HG03442 (cell line): ENCODE measurements around the gene ZNF575.

Experiments used
- ATAC-seq: cut with Tn5 transposase; IDR thresholded peaks from one replicate; pipeline ENCODE4 v1.9.1; 2021; ENCODE audit warnings: mild to moderate bottlenecking, moderate library complexity; ENCODE audit not compliant: unreplicated experiment

ZNF575 gene

GRCh38 chr19:43532962-43533545 is at the start of gene ZNF575:
Gene ZNF575 (plus strand): TSS chr19:43533188. CDS start chr19:43534423, 1,235 bp downstream.
- peak; percentile 58 for ATAC-seq

GRCh38 chr19:43483281-43483680 is 49.7 kb upstream of the ZNF575 start:
- no peak for ATAC-seq

GRCh38 chr19:43485951-43486350 is 47.0 kb upstream of the ZNF575 start:
- ATAC-seq, result no peak

GRCh38 chr19:43486412-43486811 is 46.6 kb upstream of the ZNF575 start:
- ATAC-seq, result no peak

GRCh38 chr19:43488179-43488578 is 44.8 kb upstream of the ZNF575 start:
- no peak for ATAC-seq

GRCh38 chr19:43489310-43489709 is 43.7 kb upstream of the ZNF575 start:
- ATAC-seq, result peak; percentile 47

GRCh38 chr19:43489979-43490599 is 42.9 kb upstream of the ZNF575 start:
- ATAC-seq, result no peak

- ATAC-seq, result no peak
These were observed 42.2 kb upstream of the ZNF575 start for GRCh38 chr19:43490759-43491158.

GRCh38 chr19:43495082-43495481 is 37.9 kb upstream of the ZNF575 start:
- no peak for ATAC-seq

- no peak for ATAC-seq
These were observed 36.0 kb upstream of the ZNF575 start for GRCh38 chr19:43496960-43497359.

GRCh38 chr19:43498233-43498842 is 34.6 kb upstream of the ZNF575 start:
- no peak for ATAC-seq

GRCh38 chr19:43499042-43499441 is 33.9 kb upstream of the ZNF575 start:
- ATAC-seq, result no peak

GRCh38 chr19:43501661-43502418 is 31.1 kb upstream of the ZNF575 start:
- no peak for ATAC-seq

GRCh38 chr19:43502419-43502976 is 30.5 kb upstream of the ZNF575 start:
- ATAC-seq, result no peak

GRCh38 chr19:43503501-43504425 is 29.2 kb upstream of the ZNF575 start:
- ATAC-seq, result peak; percentile 85

GRCh38 chr19:43504426-43505185 is 28.4 kb upstream of the ZNF575 start, which contains the start of gene PHLDB3:
Gene PHLDB3 (minus strand): TSS chr19:43504746. CDS start chr19:43504118, 628 bp downstream.
- ATAC-seq, result no peak

GRCh38 chr19:43505186-43505456 is 27.9 kb upstream of the ZNF575 start:
- no peak for ATAC-seq

GRCh38 chr19:43505941-43506340 is 27.0 kb upstream of the ZNF575 start:
- ATAC-seq, result no peak

GRCh38 chr19:43506629-43507028 is 26.4 kb upstream of the ZNF575 start:
- ATAC-seq, result no peak

- no peak for ATAC-seq
These were observed 25.1 kb upstream of the ZNF575 start for GRCh38 chr19:43507880-43508279.
